SK-N-SH (cell line): Measurements from ENCODE around the gene CCDC194. TPM values are rescaled to one million over a fixed set of nuclear protein-coding genes. Genes with fewer than 3 reads are reported as not detected.

Experiments used
- CTCF ChIA-PET: fragments of 300-600, 350-600 bp; formaldehyde crosslinking; extraction: SDS; loops from one replicate; lab custom pipeline; 2021; lab: Yijun Ruan, JAX
- POLR2A ChIA-PET: fragments of 350-600 bp; sonication (Branson Sonifier 250); formaldehyde crosslinking; extraction: SDS; loops from one replicate; lab custom pipeline; 2020; ENCODE audit warnings: antibody characterized with exemption, inconsistent platforms; lab: Yijun Ruan, JAX
- DNase-seq: peaks from one replicate; pipeline ENCODE4 v3.0.0; 2012
- H2AFZ ChIP-seq: fragments of 200-600 bp; sonication (generic); 2 replicates; pipeline ENCODE4 v1.8.1; 2016; ENCODE audit warnings: antibody characterized with exemption, mild to moderate bottlenecking, low read depth
- H3F3A ChIP-seq: fragments of 200-600 bp; sonication (generic); replicated peaks from 2 replicates; pipeline ENCODE3; 2016; ENCODE audit warnings: antibody characterized with exemption, mild to moderate bottlenecking; ENCODE audit not compliant: insufficient read depth
- H3K27ac ChIP-seq, 2 experiments: fragments of 200-500 bp in 1 of 2; fragments of 200-600 bp in 1 of 2; sonication (Bioruptor generic) in 1 of 2; sonication (generic), shearing (Covaris generic) in 1 of 2; 2 replicates each; pipeline versions ENCODE4 v1.5.1 to v1.6.1; 2014 to 2016; ENCODE audit warnings: low read depth in 2 of 2, inconsistent platforms in 1 of 2, low read length in 1 of 2, mild to moderate bottlenecking in 1 of 2, mixed read lengths in 1 of 2
- H3K27me3 ChIP-seq: fragments of 200-600 bp; sonication (generic), shearing (Covaris generic); 2 replicates; pipeline ENCODE4 v1.6.1; 2016; ENCODE audit warnings: mixed run types; ENCODE audit not compliant: insufficient read depth
- H3K36me3 ChIP-seq, 2 experiments: fragments of 200-500 bp in 1 of 2; fragments of 200-600 bp in 1 of 2; sonication (Bioruptor generic) in 1 of 2; sonication (generic) in 1 of 2; replicated peaks in 1 of 2; 2 replicates each; pipeline versions ENCODE3 to v1.5.1; 2014 to 2016; ENCODE audit warnings: low read length in 1 of 2, mild to moderate bottlenecking in 1 of 2; ENCODE audit not compliant: insufficient read depth in 2 of 2, control insufficient read depth in 1 of 2
- H3K4me1 ChIP-seq, 2 experiments: fragments of 200-500 bp in 1 of 2; fragments of 200-600 bp in 1 of 2; sonication (Bioruptor generic) in 1 of 2; sonication (generic), shearing (Covaris generic) in 1 of 2; 2 replicates each; pipeline versions ENCODE4 v1.5.1 to v1.6.1; 2014 to 2016; ENCODE audit warnings: low read depth in 1 of 2, low read length in 1 of 2, mixed run types in 1 of 2; ENCODE audit not compliant: insufficient read depth in 2 of 2, control insufficient read depth in 1 of 2
- H3K4me2 ChIP-seq: fragments of 200-600 bp; sonication (generic), shearing (Covaris generic); 2 replicates; pipeline ENCODE4 v1.6.1; 2017; ENCODE audit warnings: mixed run types
- H3K4me3 ChIP-seq, 2 experiments: fragments of 200-500 bp in 1 of 2; fragments of 200-600 bp in 1 of 2; sonication (Bioruptor generic) in 1 of 2; sonication (generic), shearing (Covaris generic) in 1 of 2; 2 replicates each; pipeline versions ENCODE4 v1.5.1 to v1.8.1; 2014 to 2016; ENCODE audit warnings: low read depth in 2 of 2, inconsistent platforms in 1 of 2, low read length in 1 of 2, mild to moderate bottlenecking in 1 of 2, mixed read lengths in 1 of 2, moderate library complexity in 1 of 2
- H3K79me2 ChIP-seq: fragments of 200-600 bp; sonication (generic); 2 replicates; pipeline ENCODE4 v1.8.1; 2017; ENCODE audit warnings: mild to moderate bottlenecking; ENCODE audit not compliant: insufficient read depth
- H3K9ac ChIP-seq: fragments of 200-600 bp; sonication (generic); 2 replicates; pipeline ENCODE4 v1.6.1; 2017; ENCODE audit warnings: mixed run types
- H3K9me2 ChIP-seq: fragments of 200-600 bp; sonication (generic); 2 replicates; pipeline ENCODE4 v1.6.1; 2017; ENCODE audit warnings: mixed run types
- H3K9me3 ChIP-seq: fragments of 200-600 bp; sonication (generic); 2 replicates; pipeline ENCODE4 v1.6.1; 2017; ENCODE audit warnings: mixed run types, mild to moderate bottlenecking, moderate library complexity
- H4K20me1 ChIP-seq: fragments of 200-600 bp; sonication (generic); 2 replicates; pipeline ENCODE4 v1.6.1; 2017; ENCODE audit warnings: mild to moderate bottlenecking, mixed run types; ENCODE audit not compliant: insufficient read depth
- CTCF ChIP-seq: fragments of 200-600 bp; sonication (generic); IDR thresholded peaks from 2 replicates; pipeline ENCODE4 v1.6.1; 2017; ENCODE audit warnings: antibody characterized with exemption, mild to moderate bottlenecking, moderate library complexity
- ELF1 ChIP-seq: IDR thresholded peaks from 2 replicates; pipeline ENCODE4 v1.4.0; 2012
- EZH2phosphoT487 ChIP-seq: fragments of 200-600 bp; sonication (generic); IDR thresholded peaks from 2 replicates; pipeline ENCODE4 v1.6.1; 2017; ENCODE audit warnings: low read depth, mixed run types, mild to moderate bottlenecking, antibody characterized with exemption, moderate library complexity, borderline replicate concordance
- FOXM1 ChIP-seq: IDR thresholded peaks from 2 replicates; pipeline ENCODE4 v1.4.0; 2012; ENCODE audit warnings: low read depth, mild to moderate bottlenecking
- GABPA ChIP-seq: IDR thresholded peaks from 2 replicates; pipeline ENCODE4 v1.4.0; 2012; ENCODE audit warnings: low read depth, mild to moderate bottlenecking
- JUND ChIP-seq: IDR thresholded peaks from 2 replicates; pipeline ENCODE4 v1.4.0; 2012
- MXI1 ChIP-seq: IDR thresholded peaks from 2 replicates; pipeline ENCODE4 v1.6.1; 2012; ENCODE audit warnings: mild to moderate bottlenecking, low read depth, low read length, improper control_type of control experiment
- NFIC ChIP-seq: IDR thresholded peaks from 2 replicates; pipeline ENCODE4 v1.4.0; 2012; ENCODE audit warnings: borderline replicate concordance
- POLR2AphosphoS5 ChIP-seq: IDR thresholded peaks from 2 replicates; pipeline ENCODE4 v1.6.1; 2012; ENCODE audit warnings: low read depth, low read length
- RCOR1 ChIP-seq: fragments of 150-350 bp; IDR thresholded peaks from 2 replicates; pipeline ENCODE4 v1.6.1; 2017; ENCODE audit warnings: antibody characterized with exemption, low read length
- TAF1 ChIP-seq: IDR thresholded peaks from 2 replicates; pipeline ENCODE4 v1.6.1; 2012; ENCODE audit warnings: low read depth, mild to moderate bottlenecking, low read length, moderate library complexity, borderline replicate concordance
- TCF12 ChIP-seq: IDR thresholded peaks from 2 replicates; pipeline ENCODE4 v1.4.0; 2012
- TEAD4 ChIP-seq: IDR thresholded peaks from 2 replicates; pipeline ENCODE4 v1.4.0; 2012; ENCODE audit warnings: mild to moderate bottlenecking, borderline replicate concordance; ENCODE audit not compliant: insufficient read depth
- WGBS: methylation state at CpG from one replicate; pipeline ENCODE4 v1.1.6; 2017; ENCODE audit warnings: low lambda C conversion rate; 5-methylcytosine and 5-hydroxymethylcytosine counted together
- polyA plus RNA-seq, 3 experiments: library from polyadenylated mRNA; depleted of rRNA; stranded (reverse); fragments of >200 nt; gene quantifications; 2 replicates each; pipeline ENCODE4 v1.2.3, GENCODE V29; 2012
- TF ChIP-seq, protein P1 (sequence below): IDR thresholded peaks from 2 replicates; pipeline ENCODE4 v1.4.0; 2012; ENCODE audit warnings: low read depth
- TF ChIP-seq, protein P2 (sequence below): IDR thresholded peaks from 2 replicates; pipeline ENCODE4 v1.6.1; 2012; ENCODE audit warnings: mild to moderate bottlenecking, low read depth, low read length, moderate library complexity

CCDC194 gene
- polyA plus RNA-seq, 1 of the 3 experiments (the other 2 are of a cell fraction) = not detected

DNA sequence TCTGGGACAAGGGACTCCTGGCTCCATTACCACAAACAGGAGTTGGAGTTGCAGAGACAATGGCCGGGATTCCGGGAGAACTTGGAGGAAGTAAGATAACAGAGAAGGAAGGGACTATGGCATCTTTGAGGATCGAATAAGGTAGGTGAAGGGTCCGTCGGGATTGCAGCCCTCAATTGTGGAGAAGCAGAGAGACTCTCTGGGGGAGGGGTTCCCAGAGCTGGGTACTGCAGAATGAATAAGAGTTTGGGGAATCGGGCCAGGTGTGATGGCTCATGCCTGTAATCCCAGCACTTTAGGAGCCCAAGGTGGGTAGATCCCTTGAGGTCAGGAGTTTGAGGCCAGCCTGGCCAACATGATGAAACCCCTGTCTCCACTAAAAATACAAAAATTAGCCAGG, 7.6 kb upstream of the CCDC194 start:
- DNase-seq = no peak
- Histone ChIP-seq H3K27me3 (no peaks in the 10 kb centered on the region), H3K79me2 (no peaks in the 10 kb centered on the region), H3K9me2 (no peaks in the 10 kb centered on the region), H3K27ac (no peak overlapping the region), H2AFZ (no peak overlapping the region), H3K4me2 (no peak overlapping the region), H3K4me3 (no peak overlapping the region), H3K9me3 (no peaks in the 10 kb centered on the region), H3K9ac (no peak overlapping the region), H4K20me1 (no peaks in the 10 kb centered on the region), H3K4me1 (peaks cover 0 to 23% of the 10 kb centered on the region in 2 experiments; a peak in 1 of 4 replicates), H3F3A (no peaks in the 10 kb centered on the region), H3K36me3 (no peaks in the 10 kb centered on the region)
- ChIA-PET CTCF (interaction anchor here (1.2 kb wide), 1 partner anchor 9 kb away, joined by 4 read pairs; no protein-coding TSS in a partner anchor), POLR2A (no interaction called here)
- TF ChIP-seq RCOR1 = no peak
- WGBS = 97% methylated on average over 6 of the region's 6 CpGs

DNA sequence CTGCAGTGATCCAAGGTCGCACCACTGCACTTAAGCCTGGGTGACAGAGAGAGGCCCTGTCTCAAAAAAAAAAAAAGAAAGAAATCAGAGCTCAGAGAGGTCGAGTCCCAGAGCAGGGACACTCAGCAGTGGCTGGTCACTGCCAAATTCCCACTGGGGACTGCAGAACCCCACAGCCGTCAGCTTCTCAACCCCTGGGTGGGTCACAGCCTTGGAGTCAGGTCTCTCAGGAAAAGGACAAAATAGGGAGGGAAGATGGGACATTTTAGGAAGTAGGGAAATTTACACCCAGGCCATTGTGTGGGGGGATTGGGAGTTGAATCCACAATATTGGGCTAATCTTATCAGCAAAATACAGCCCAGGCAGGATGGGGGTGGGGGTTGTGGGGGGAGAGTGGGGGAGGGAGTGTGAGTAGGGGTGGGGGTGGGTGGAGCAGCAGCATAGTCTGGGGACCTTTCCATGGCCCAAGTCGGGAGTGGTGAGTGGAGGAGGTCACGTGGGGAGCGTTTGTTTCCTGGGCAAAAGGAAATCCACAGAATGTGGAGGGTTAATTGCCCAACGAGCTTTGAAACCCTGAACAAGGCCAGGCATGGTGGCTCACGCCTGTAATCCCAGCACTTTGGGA, 5.0 kb upstream of the CCDC194 start:
- Histone ChIP-seq H2AFZ (no peak overlapping the region), H3K36me3 (no peaks in the 10 kb centered on the region), H3K9me3 (no peaks in the 10 kb centered on the region), H3K9me2 (no peaks in the 10 kb centered on the region), H3K79me2 (no peaks in the 10 kb centered on the region), H3F3A (peaks cover 3% of the 10 kb centered on the region), H3K4me2 (no peak overlapping the region), H3K27me3 (no peaks in the 10 kb centered on the region), H4K20me1 (no peaks in the 10 kb centered on the region), H3K4me1 (peaks cover 0 to 5% of the 10 kb centered on the region in 2 experiments; a peak in 1 of 4 replicates), H3K9ac (no peak overlapping the region), H3K4me3 (no peak overlapping the region), H3K27ac (no peak overlapping the region)
- POLR2A ChIA-PET = no interaction called here
- 72% methylated on average over 8 of the region's 8 CpGs for WGBS
- peak; percentile 22 for DNase-seq
- CTCF ChIA-PET = interaction anchor here (1.2 to 3.6 kb wide), 4 partner anchors 9 to 67 kb away, joined by 4 to 11 read pairs (median 7); partner anchors contain the start of gene TMEM221
- TF ChIP-seq TEAD4 (no peak), TAF1 (no peak), RCOR1 (no peak), FOXM1 (no peak), ELF1 (no peak), JUND (no peak)
- TF ChIP-seq, protein P1, sequence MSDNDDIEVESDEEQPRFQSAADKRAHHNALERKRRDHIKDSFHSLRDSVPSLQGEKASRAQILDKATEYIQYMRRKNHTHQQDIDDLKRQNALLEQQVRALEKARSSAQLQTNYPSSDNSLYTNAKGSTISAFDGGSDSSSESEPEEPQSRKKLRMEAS = no peak
- TF ChIP-seq, all 33 proteins: peak for 0

DNA sequence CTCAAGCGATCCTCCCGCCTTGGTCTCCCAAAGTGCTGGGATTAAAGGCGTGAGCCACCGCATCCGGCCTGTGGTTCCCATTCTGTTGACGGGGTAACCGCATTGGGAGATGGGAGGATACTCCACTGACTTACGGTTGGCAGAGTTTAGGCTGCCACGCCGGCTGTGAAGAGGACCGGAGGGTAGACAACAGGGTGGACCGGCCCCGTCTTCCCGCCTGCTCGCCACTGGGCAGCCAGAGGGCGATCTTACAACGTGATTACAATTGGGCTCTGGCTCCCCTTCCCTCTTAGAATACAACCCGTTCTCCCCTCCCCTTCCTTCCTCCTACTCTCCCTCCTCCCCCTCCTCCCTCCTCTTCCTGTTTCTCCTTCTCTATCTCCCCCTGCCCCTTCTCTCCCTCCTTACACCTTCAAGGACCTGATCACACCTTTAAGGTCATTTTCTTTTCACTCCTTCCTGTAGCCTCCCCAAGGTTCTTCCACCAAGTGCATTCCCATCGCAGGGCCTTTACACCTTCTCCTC, 957 bp upstream of the CCDC194 start:
- Histone ChIP-seq H3K4me3 (no peak overlapping the region), H3K9me2 (no peaks in the 10 kb centered on the region), H3K36me3 (no peaks in the 10 kb centered on the region), H3F3A (peaks cover 3% of the 10 kb centered on the region), H3K4me1 (peaks cover 0 to 7% of the 10 kb centered on the region in 2 experiments; a peak in 1 of 4 replicates), H2AFZ (no peak overlapping the region), H3K4me2 (no peak overlapping the region), H3K27me3 (no peaks in the 10 kb centered on the region), H4K20me1 (no peaks in the 10 kb centered on the region), H3K27ac (no peak overlapping the region), H3K79me2 (no peaks in the 10 kb centered on the region), H3K9me3 (no peaks in the 10 kb centered on the region), H3K9ac (no peak overlapping the region)
- ChIA-PET POLR2A (no interaction called here), CTCF (interaction anchor here (0.6 to 2.0 kb wide), 15 partner anchors 9 to 181 kb away, joined by 3 to 8 read pairs (median 3); partner anchors contain the start of gene TMEM221)
- peak; percentile 81 for DNase-seq
- 50% methylated on average over 10 of the region's 19 CpGs for WGBS
- peak; percentile 32; the same call in 1 of the 2 replicates for TF ChIP-seq GABPA
- no peak for TF ChIP-seq TCF12
- TF ChIP-seq CTCF = peak; percentile 67
- no peak for TF ChIP-seq EZH2phosphoT487
- TF ChIP-seq, protein P2, sequence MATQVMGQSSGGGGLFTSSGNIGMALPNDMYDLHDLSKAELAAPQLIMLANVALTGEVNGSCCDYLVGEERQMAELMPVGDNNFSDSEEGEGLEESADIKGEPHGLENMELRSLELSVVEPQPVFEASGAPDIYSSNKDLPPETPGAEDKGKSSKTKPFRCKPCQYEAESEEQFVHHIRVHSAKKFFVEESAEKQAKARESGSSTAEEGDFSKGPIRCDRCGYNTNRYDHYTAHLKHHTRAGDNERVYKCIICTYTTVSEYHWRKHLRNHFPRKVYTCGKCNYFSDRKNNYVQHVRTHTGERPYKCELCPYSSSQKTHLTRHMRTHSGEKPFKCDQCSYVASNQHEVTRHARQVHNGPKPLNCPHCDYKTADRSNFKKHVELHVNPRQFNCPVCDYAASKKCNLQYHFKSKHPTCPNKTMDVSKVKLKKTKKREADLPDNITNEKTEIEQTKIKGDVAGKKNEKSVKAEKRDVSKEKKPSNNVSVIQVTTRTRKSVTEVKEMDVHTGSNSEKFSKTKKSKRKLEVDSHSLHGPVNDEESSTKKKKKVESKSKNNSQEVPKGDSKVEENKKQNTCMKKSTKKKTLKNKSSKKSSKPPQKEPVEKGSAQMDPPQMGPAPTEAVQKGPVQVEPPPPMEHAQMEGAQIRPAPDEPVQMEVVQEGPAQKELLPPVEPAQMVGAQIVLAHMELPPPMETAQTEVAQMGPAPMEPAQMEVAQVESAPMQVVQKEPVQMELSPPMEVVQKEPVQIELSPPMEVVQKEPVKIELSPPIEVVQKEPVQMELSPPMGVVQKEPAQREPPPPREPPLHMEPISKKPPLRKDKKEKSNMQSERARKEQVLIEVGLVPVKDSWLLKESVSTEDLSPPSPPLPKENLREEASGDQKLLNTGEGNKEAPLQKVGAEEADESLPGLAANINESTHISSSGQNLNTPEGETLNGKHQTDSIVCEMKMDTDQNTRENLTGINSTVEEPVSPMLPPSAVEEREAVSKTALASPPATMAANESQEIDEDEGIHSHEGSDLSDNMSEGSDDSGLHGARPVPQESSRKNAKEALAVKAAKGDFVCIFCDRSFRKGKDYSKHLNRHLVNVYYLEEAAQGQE = no peak
- no peak for TF ChIP-seq TAF1
- no peak for TF ChIP-seq MXI1
- TF ChIP-seq ELF1 = no peak
- TF ChIP-seq TEAD4 = no peak
- no peak for TF ChIP-seq POLR2AphosphoS5
- no peak for TF ChIP-seq NFIC
